Measurements from ENCODE around the gene ATP11B. TPM values are rescaled to one million over a fixed set of nuclear protein-coding genes. Genes with fewer than 3 reads are reported as not detected.

ATP11B gene
- total and polyA plus RNA-seq, 9 of the 15 experiments (the other 6 are each of a cell fraction or from before 2014, with no cell fraction given) = 11.9 to 68.7 (median 41.8) TPM

GRCh38 chr3:182795389-182795782 is 2.1 kb downstream of the ATP11B start (continued):
- TF ChIP-seq MGA (IDR thresholded peaks at IDR 0.05) = no peak
- TF ChIP-seq NFE2L1 (tag; IDR thresholded peaks at IDR 0.05; ENCODE audit: borderline replicate concordance, low read depth) = no peak
- TF ChIP-seq RB1 (IDR thresholded peaks at IDR 0.05; ENCODE audit: low read depth) = no peak
- TF ChIP-seq TAF9B (IDR thresholded peaks at IDR 0.05; ENCODE audit: partially characterized antibody) = no peak
- no peak for TF ChIP-seq KLF1 (tag; IDR thresholded peaks at IDR 0.05)
- TF ChIP-seq GTF2B (IDR thresholded peaks at IDR 0.05; ENCODE audit: extremely low read depth, insufficient read length) = no peak
- no peak for TF ChIP-seq RNF2 (IDR thresholded peaks at IDR 0.05)
- TF ChIP-seq SAP30 (IDR thresholded peaks at IDR 0.05; ENCODE audit: borderline replicate concordance, insufficient read depth, low read depth, low read length, poor library complexity, severe bottlenecking) = no peak
- TF ChIP-seq NEUROD1 (IDR thresholded peaks at IDR 0.05; ENCODE audit: borderline replicate concordance, low read depth, low read length, partially characterized antibody) = no peak
- no peak for TF ChIP-seq ZBTB43 (CRISPR knock-in tag; IDR thresholded peaks at IDR 0.05)
- no peak for TF ChIP-seq ZKSCAN3 (CRISPR knock-in tag; IDR thresholded peaks at IDR 0.05)
- TF ChIP-seq THRAP3 (IDR thresholded peaks at IDR 0.05; ENCODE audit: borderline replicate concordance) = no peak
- no peak for TF ChIP-seq ZNF586 (CRISPR knock-in tag; conservative IDR thresholded peaks at IDR 0.05)
- no peak for TF ChIP-seq HSF4 (CRISPR knock-in tag; IDR thresholded peaks at IDR 0.05; ENCODE audit: borderline replicate concordance)
- no peak for TF ChIP-seq PCBP2 (IDR thresholded peaks at IDR 0.05; ENCODE audit: low read depth, low read length, poor library complexity, severe bottlenecking)
